Uterus (tissue), 2 donors: Measurements from ENCODE around the gene SUGCT.

Source experiments
- POLR2A ChIP-seq, 2 donors: fragments of 450-650 bp; IDR thresholded peaks; one replicate each; pipeline ENCODE4 v1.6.1; 2016; ENCODE audit warnings: antibody characterized with exemption in 2 of 2, mild to moderate bottlenecking in 1 of 2, moderate library complexity in 1 of 2
- TF ChIP-seq, protein P1 (sequence below), 4 experiments: fragments of 200-600 bp in 2 of 4; fragments of 450-650 bp in 2 of 4; sonication (generic) in 2 of 4; IDR thresholded peaks; one replicate each; pipeline ENCODE4 v1.5.1; 2016 to 2019; ENCODE audit warnings: antibody characterized with exemption in 4 of 4, mild to moderate bottlenecking in 2 of 4, moderate library complexity in 1 of 4

- TF ChIP-seq, protein P1, sequence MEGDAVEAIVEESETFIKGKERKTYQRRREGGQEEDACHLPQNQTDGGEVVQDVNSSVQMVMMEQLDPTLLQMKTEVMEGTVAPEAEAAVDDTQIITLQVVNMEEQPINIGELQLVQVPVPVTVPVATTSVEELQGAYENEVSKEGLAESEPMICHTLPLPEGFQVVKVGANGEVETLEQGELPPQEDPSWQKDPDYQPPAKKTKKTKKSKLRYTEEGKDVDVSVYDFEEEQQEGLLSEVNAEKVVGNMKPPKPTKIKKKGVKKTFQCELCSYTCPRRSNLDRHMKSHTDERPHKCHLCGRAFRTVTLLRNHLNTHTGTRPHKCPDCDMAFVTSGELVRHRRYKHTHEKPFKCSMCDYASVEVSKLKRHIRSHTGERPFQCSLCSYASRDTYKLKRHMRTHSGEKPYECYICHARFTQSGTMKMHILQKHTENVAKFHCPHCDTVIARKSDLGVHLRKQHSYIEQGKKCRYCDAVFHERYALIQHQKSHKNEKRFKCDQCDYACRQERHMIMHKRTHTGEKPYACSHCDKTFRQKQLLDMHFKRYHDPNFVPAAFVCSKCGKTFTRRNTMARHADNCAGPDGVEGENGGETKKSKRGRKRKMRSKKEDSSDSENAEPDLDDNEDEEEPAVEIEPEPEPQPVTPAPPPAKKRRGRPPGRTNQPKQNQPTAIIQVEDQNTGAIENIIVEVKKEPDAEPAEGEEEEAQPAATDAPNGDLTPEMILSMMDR (IDR thresholded peaks at IDR 0.05) = no peak
- TF ChIP-seq POLR2A (IDR thresholded peaks at IDR 0.05) = no peak
Measured at GRCh38 chr7:40697653-40698052, 562.8 kb downstream of the SUGCT start.
